PC-9 (cell line): ENCODE results near the gene SNAPC3.

Source experiments
- EZH2 ChIP-seq: fragments of 200-600 bp; sonication (generic); IDR thresholded peaks from 2 replicates; pipeline ENCODE4 v1.8.0; 2017; ENCODE audit warnings: antibody characterized with exemption, low read depth
- TF ChIP-seq, protein P1 (sequence below): fragments of 200-600 bp; sonication (generic); conservative IDR thresholded peaks from 2 replicates; pipeline ENCODE4 v1.6.1; 2017; ENCODE audit warnings: mixed run types, antibody characterized with exemption, mild to moderate bottlenecking, moderate library complexity

DNA sequence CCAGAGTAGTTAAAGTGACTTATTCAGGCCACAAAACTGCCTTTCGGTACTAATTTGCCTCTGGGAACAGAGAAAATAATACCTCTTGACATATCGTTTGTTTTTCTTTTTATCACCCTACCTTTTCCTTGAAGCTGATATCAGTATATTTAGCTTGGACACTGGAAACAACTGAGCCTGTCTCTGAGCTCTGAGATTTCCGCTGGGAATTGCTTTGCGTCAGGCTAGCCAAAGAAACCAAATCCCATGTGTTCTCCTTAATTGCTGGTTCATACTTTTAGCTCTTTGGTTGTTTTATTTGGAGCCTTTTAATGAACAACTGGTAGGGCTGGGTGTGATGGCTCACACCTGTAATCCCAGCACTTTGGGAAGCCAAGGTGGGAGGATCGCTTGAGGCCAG is 30.3 kb upstream of the SNAPC3 start:
- TF ChIP-seq, protein P1, sequence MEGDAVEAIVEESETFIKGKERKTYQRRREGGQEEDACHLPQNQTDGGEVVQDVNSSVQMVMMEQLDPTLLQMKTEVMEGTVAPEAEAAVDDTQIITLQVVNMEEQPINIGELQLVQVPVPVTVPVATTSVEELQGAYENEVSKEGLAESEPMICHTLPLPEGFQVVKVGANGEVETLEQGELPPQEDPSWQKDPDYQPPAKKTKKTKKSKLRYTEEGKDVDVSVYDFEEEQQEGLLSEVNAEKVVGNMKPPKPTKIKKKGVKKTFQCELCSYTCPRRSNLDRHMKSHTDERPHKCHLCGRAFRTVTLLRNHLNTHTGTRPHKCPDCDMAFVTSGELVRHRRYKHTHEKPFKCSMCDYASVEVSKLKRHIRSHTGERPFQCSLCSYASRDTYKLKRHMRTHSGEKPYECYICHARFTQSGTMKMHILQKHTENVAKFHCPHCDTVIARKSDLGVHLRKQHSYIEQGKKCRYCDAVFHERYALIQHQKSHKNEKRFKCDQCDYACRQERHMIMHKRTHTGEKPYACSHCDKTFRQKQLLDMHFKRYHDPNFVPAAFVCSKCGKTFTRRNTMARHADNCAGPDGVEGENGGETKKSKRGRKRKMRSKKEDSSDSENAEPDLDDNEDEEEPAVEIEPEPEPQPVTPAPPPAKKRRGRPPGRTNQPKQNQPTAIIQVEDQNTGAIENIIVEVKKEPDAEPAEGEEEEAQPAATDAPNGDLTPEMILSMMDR = no peak
- no peak for TF ChIP-seq EZH2
